Epithelial cell of proximal tubule (primary cell): Measurements from ENCODE around the gene SFXN2. TPM values are rescaled to one million over a fixed set of nuclear protein-coding genes. Genes with fewer than 3 reads are reported as not detected.

Source experiments
- DNase-seq: peaks from one replicate; pipeline ENCODE4 v3.0.0-alpha.2; 2011; ENCODE audit warnings: low read depth
- H3K4me3 ChIP-seq: 2 replicates; pipeline ENCODE4 v1.5.1; 2011; ENCODE audit warnings: low read depth, mild to moderate bottlenecking, low read length
- CTCF ChIP-seq: conservative IDR thresholded peaks from 2 replicates; pipeline ENCODE4 v1.5.1; 2012; ENCODE audit warnings: low read depth, mild to moderate bottlenecking, low read length
- total RNA-seq: library from RNA; depleted of rRNA; stranded (reverse); fragments of >200 nt; gene quantifications from 2 replicates; pipeline ENCODE4 v1.2.3, GENCODE V29; 2015

The SFXN2 gene
- total RNA-seq, 1 donor from 2014 or later = 5.3 TPM

- no peak for DNase-seq
- no peak overlapping the region for H3K4me3 ChIP-seq
- no peak for TF ChIP-seq CTCF
Observed at GRCh38 chr10:102670871-102671434, 43.5 kb upstream of the SFXN2 start.

GRCh38 chr10:102673236-102673818 lies 41.1 kb upstream of the SFXN2 start:
- H3K4me3 ChIP-seq = no peak overlapping the region
- TF ChIP-seq CTCF = no peak
- DNase-seq = no peak

GRCh38 chr10:102673819-102674511 lies 40.5 kb upstream of the SFXN2 start:
- DNase-seq = no peak
- peak overlapping the region; percentile 24 for H3K4me3 ChIP-seq
- no peak for TF ChIP-seq CTCF

GRCh38 chr10:102674566-102674965 lies 39.9 kb upstream of the SFXN2 start:
- TF ChIP-seq CTCF = no peak
- DNase-seq = no peak
- no peak overlapping the region for H3K4me3 ChIP-seq

- TF ChIP-seq CTCF = no peak
- DNase-seq = no peak
- H3K4me3 ChIP-seq = no peak overlapping the region
Observed at GRCh38 chr10:102675011-102675665, 39.3 kb upstream of the SFXN2 start.

- DNase-seq = peak; percentile 67
- H3K4me3 ChIP-seq = no peak overlapping the region
- TF ChIP-seq CTCF = no peak
Observed at GRCh38 chr10:102675666-102676533, 38.5 kb upstream of the SFXN2 start.
